ENCODE data around the gene OPN1SW. TPM values are rescaled to one million over a fixed set of nuclear protein-coding genes. Genes with fewer than 3 reads are reported as not detected.

The OPN1SW gene
- total and polyA plus RNA-seq, 9 of the 15 experiments (the other 6 are each of a cell fraction or from before 2014, with no cell fraction given): 0.84 to 1.0 TPM; not detected in 7

- TF ChIP-seq ATF6 (CRISPR knock-in tag; IDR thresholded peaks at IDR 0.05): 0 out of 2 replicates have a peak, but pooled peaks have one; percentile 12
- 0 out of 2 replicates have a peak, but pooled peaks have one; percentile 6 for TF ChIP-seq TCF7 (IDR thresholded peaks at IDR 0.05; ENCODE audit: borderline replicate concordance)
- TF ChIP-seq ZBED1 (IDR thresholded peaks at IDR 0.05): 0 out of 2 replicates have a peak, but pooled peaks have one; percentile 7
- peak; percentile 57; the same call in 1 of the 2 replicates for TF ChIP-seq CBFB (CRISPR knock-in tag; IDR thresholded peaks at IDR 0.05)
Measured at GRCh38 chr7:128811631-128812430, 36.2 kb upstream of the OPN1SW start (continued).

GRCh38 chr7:128810997-128811396 lies 35.4 kb upstream of the OPN1SW start:
- ChIA-PET POLR2A (interaction anchor here (2.0 kb wide), 1 partner anchor 11 kb away, joined by 9 read pairs; no protein-coding TSS in a partner anchor), CTCF (ENCODE audit: low intra/inter-chr PET ratio) (no interaction called here)
- in situ Hi-C loops (cut with MboI) (no loop called here), intact Hi-C loops (cut with micrococcal nuclease) (no loop called here)
- H3K79me2 ChIP-seq (ENCODE audit: control insufficient read depth, insufficient read depth, low read length): no peaks in the 10 kb centered on the region
- no peak overlapping the region for H3K27ac ChIP-seq (ENCODE audit: extremely low read depth, low read depth, low read length)
- TF ChIP-seq PHB2 (IDR thresholded peaks at IDR 0.05; ENCODE audit: low read depth) (no peak), ZNF408 (CRISPR knock-in tag; IDR thresholded peaks at IDR 0.05; ENCODE audit: low read depth) (no peak), SMC3 (conservative IDR thresholded peaks at IDR 0.05; ENCODE audit: insufficient read depth, low read depth, low read length) (no peak), ZNF639 (CRISPR knock-in tag; conservative IDR thresholded peaks at IDR 0.05 in 1 of 2, IDR thresholded peaks at IDR 0.05 in 1 of 2) (no peak), ZNF764 (CRISPR knock-in tag; IDR thresholded peaks at IDR 0.05; ENCODE audit: low read depth) (no peak), ZNF655 (CRISPR knock-in tag; IDR thresholded peaks at IDR 0.05) (no peak), XRCC3 (IDR thresholded peaks at IDR 0.05) (no peak)
- H3K9me3 ChIP-seq (replicated peaks; ENCODE audit: control insufficient read depth, insufficient read depth, low read depth, low read length): no peaks in the 10 kb centered on the region
- no peak for ATAC-seq
- peaks cover 26 to 30% of the 10 kb centered on the region in 2 experiments; a peak in 4 of 5 replicates for H3K4me1 ChIP-seq (replicated peaks in 1 of 2; ENCODE audit: control insufficient read depth in 2 of 2, insufficient read depth in 2 of 2, low read length in 2 of 2)
- 69% methylated on average over 3 of the region's 3 CpGs for WGBS (ENCODE audit: insufficient coverage, low coverage, missing lambda C conversion rate)
- no peaks in the 10 kb centered on the region for H3K27me3 ChIP-seq (ENCODE audit: control insufficient read depth in 2 of 2, insufficient read depth in 2 of 2, low read length in 2 of 2)
- no peak for DNase-seq (ENCODE audit: extremely low read depth in 1 of 4, low spot score in 3 of 4)
- H3K4me2 ChIP-seq (ENCODE audit: insufficient read depth, low read length): no peak overlapping the region
- FAIRE-seq: no peak
- H4K20me1 ChIP-seq (replicated peaks; ENCODE audit: control insufficient read depth, insufficient read depth, low read length): no peaks in the 10 kb centered on the region
- no peak overlapping the region for H3K9ac ChIP-seq (ENCODE audit: insufficient read depth in 1 of 2, low read depth in 2 of 2, low read length in 2 of 2)
- peaks cover 52% of the 10 kb centered on the region for H3K36me3 ChIP-seq (ENCODE audit: control insufficient read depth, insufficient read depth, low read length)
- H3K9me1 ChIP-seq (ENCODE audit: control insufficient read depth, insufficient read depth, low read length): peaks cover 6% of the 10 kb centered on the region
- H2AFZ ChIP-seq (ENCODE audit: low read depth, low read length): no peak overlapping the region
- no TSS peak for BruUV-seq (replicated peaks)
- no peak overlapping the region for H3K4me3 ChIP-seq

Data from K562 (cell line).